Measurements from ENCODE around the gene RPL13.

DNA sequence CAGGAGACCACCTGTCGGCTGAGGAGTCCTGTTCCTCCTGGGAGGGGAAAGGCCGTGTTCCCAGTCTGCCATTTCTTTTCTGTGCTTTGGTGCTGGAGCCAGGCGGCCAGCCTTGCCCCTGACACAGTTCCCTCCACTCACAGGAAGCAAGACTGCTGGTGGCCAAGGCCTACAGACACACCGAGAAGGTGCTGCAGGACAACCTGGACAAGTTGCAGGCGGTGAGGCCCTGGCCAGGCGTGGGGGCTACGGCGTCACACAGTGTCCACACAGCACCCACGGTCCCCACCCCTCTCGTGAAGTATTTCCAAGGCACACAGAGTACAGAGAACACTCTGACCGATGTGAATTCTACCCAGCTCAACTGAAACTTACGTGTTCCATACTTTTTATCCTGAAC is 6.1 kb upstream of the RPL13 start:
- TF ChIP-seq POLR2A (IDR thresholded peaks at IDR 0.05; ENCODE audit: low read depth, low read length): no peak
- TF ChIP-seq, protein P1, sequence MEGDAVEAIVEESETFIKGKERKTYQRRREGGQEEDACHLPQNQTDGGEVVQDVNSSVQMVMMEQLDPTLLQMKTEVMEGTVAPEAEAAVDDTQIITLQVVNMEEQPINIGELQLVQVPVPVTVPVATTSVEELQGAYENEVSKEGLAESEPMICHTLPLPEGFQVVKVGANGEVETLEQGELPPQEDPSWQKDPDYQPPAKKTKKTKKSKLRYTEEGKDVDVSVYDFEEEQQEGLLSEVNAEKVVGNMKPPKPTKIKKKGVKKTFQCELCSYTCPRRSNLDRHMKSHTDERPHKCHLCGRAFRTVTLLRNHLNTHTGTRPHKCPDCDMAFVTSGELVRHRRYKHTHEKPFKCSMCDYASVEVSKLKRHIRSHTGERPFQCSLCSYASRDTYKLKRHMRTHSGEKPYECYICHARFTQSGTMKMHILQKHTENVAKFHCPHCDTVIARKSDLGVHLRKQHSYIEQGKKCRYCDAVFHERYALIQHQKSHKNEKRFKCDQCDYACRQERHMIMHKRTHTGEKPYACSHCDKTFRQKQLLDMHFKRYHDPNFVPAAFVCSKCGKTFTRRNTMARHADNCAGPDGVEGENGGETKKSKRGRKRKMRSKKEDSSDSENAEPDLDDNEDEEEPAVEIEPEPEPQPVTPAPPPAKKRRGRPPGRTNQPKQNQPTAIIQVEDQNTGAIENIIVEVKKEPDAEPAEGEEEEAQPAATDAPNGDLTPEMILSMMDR (conservative IDR thresholded peaks at IDR 0.05; ENCODE audit: low read depth, low read length): no peak

All from IMR-90 (cell line).